T-cell (primary cell): ENCODE measurements around the gene KLF7. TPM values are rescaled to one million over a fixed set of nuclear protein-coding genes. Genes with fewer than 3 reads are reported as not detected.

Source experiments
- total RNA-seq, 35 experiments: library from RNA in 6 of 35; stranded (reverse) in 6 of 35; fragments of 120-200 nt in 1 of 35; gene quantifications; one replicate each; pipeline versions ENCODE4 v1.2.1 to v1.2.4 and lab custom pipeline; 2013 to 2026

The KLF7 gene
- total RNA-seq, 5 donors from 2014 or later (not counting 1 experiment from before 2014, with no cell fraction given) = 56.8 to 90.6 (median 65.7) TPM

Other genes with a start within 250 kb of the KLF7 start
- under 1 TPM in 1 of 5 donors, not detected in 4; 0.30 TPM for gene CPO, start 226.4 kb downstream of the KLF7 start, total RNA-seq